Naive thymus-derived CD4-positive, alpha-beta T cell (primary cell): ENCODE results near the gene OPA1. TPM values are rescaled to one million over a fixed set of nuclear protein-coding genes. Genes with fewer than 3 reads are reported as not detected.

Experiments used
- ATAC-seq: fragments of 150-1000 bp; cut with Tn5 transposase; 2 replicates; pipeline ENCODE4 v1.10.0; 2021; ENCODE audit warnings: mild to moderate bottlenecking, moderate library complexity
- CTCF ChIA-PET: fragments of 350-600 bp; sonication (Branson Sonifier 250); formaldehyde crosslinking; loops from one replicate; lab custom pipeline; 2021; ENCODE audit warnings: antibody characterized with exemption; lab: Charles Lee
- POLR2A ChIA-PET: fragments of 350-600 bp; sonication (Branson Sonifier 250); formaldehyde crosslinking; loops from one replicate; lab custom pipeline; 2021; ENCODE audit warnings: antibody characterized with exemption, inconsistent platforms; lab: Charles Lee
- DNase-seq, 9 donors: peaks; one replicate each; pipeline versions ENCODE4 v3.0.0 to v3.0.0-alpha.2; 2020 to 2022; ENCODE audit warnings: mixed read lengths in 1 of 9
- H3K27ac ChIP-seq: one replicate; pipeline ENCODE4 v1.7.0; 2013; ENCODE audit warnings: mild to moderate bottlenecking, low read depth, low read length, moderate library complexity
- H3K27me3 ChIP-seq, 2 donors: one replicate each; pipeline ENCODE4 v1.7.0; 2013; ENCODE audit warnings: low read length in 2 of 2, mild to moderate bottlenecking in 2 of 2, moderate library complexity in 2 of 2; ENCODE audit not compliant: control insufficient read depth in 2 of 2, insufficient read depth in 2 of 2
- H3K36me3 ChIP-seq, 3 experiments: 1 replicate in 2 of 3; 2 replicates in 1 of 3; pipeline ENCODE4 v1.7.0; 2013; ENCODE audit warnings: low read length in 3 of 3, mild to moderate bottlenecking in 3 of 3, moderate library complexity in 1 of 3; ENCODE audit not compliant: insufficient read depth in 3 of 3, control insufficient read depth in 2 of 3
- H3K4me1 ChIP-seq, 2 donors: one replicate each; pipeline ENCODE4 v1.7.0; 2013; ENCODE audit warnings: low read length in 2 of 2, mild to moderate bottlenecking in 2 of 2, moderate library complexity in 1 of 2; ENCODE audit not compliant: control insufficient read depth in 2 of 2, insufficient read depth in 2 of 2
- H3K4me3 ChIP-seq: 2 replicates; pipeline ENCODE4 v1.7.0; 2013; ENCODE audit warnings: mild to moderate bottlenecking, low read length
- H3K9me3 ChIP-seq, 3 experiments: 1 replicate in 2 of 3; 2 replicates in 1 of 3; pipeline ENCODE4 v1.7.0; 2013; ENCODE audit warnings: low read length in 3 of 3; ENCODE audit not compliant: control insufficient read depth in 2 of 3
- H3K27ac Mint-ChIP-seq, 9 donors: one replicate each; pipeline ENCODE4 v1.8.0; 2020 to 2022; ENCODE audit warnings: mixed read lengths in 9 of 9, mild to moderate bottlenecking in 8 of 9, moderate library complexity in 5 of 9, inconsistent platforms in 2 of 9
- H3K27me3 Mint-ChIP-seq, 5 donors: one replicate each; pipeline ENCODE4 v1.8.0; 2021 to 2022; ENCODE audit warnings: mixed read lengths in 5 of 5, mild to moderate bottlenecking in 1 of 5
- H3K36me3 Mint-ChIP-seq, 5 donors: one replicate each; pipeline ENCODE4 v1.8.0; 2020 to 2022; ENCODE audit warnings: mixed read lengths in 5 of 5, mild to moderate bottlenecking in 3 of 5, inconsistent platforms in 1 of 5
- H3K4me1 Mint-ChIP-seq, 7 donors: one replicate each; pipeline ENCODE4 v1.8.0; 2020 to 2022; ENCODE audit warnings: mixed read lengths in 7 of 7, mild to moderate bottlenecking in 3 of 7, inconsistent platforms in 1 of 7
- H3K4me3 Mint-ChIP-seq, 10 donors: one replicate each; pipeline ENCODE4 v1.8.0; 2020 to 2022; ENCODE audit warnings: mild to moderate bottlenecking in 10 of 10, mixed read lengths in 10 of 10, moderate library complexity in 6 of 10, inconsistent platforms in 2 of 10
- H3K9me3 Mint-ChIP-seq, 11 donors: one replicate each; pipeline ENCODE4 v1.8.0; 2020 to 2022; ENCODE audit warnings: mixed read lengths in 11 of 11, mild to moderate bottlenecking in 4 of 11, inconsistent platforms in 1 of 11, moderate library complexity in 1 of 11
- intact Hi-C, 2 donors: fragments of 100-400 bp; cut with micrococcal nuclease; formaldehyde crosslinking; loops; one replicate each; pipeline ENCODE4 v1.15.1; 2023
- polyA plus RNA-seq, 2 donors: library from polyadenylated mRNA; unstranded; fragments of 300-500 nt; fragmentation: Illumina TruSeq; gene quantifications; one replicate each; pipeline ENCODE4 v1.2.3, GENCODE V29; 2021
- total RNA-seq, 6 experiments: library from RNA in 5 of 6; stranded (reverse) in 5 of 6; gene quantifications; 1 replicate in 5 of 6; 2 replicates in 1 of 6; pipeline ENCODE4 v1.2.3 and lab custom pipeline; 2021 to 2026

OPA1 gene
- total and polyA plus RNA-seq, 7 experiments from 2014 or later = 22.9 to 70.0 (median 53.4) TPM

GRCh38 chr3:193742628-193743027, 149.6 kb downstream of the OPA1 start:
- intact Hi-C loops = no loop called here
- H3K27me3 Mint-ChIP-seq = peaks cover 0 to 6% (median 5%) of the 10 kb centered on the region in 5 donors

GRCh38 chr3:193743702-193744047, 150.7 kb downstream of the OPA1 start:
- peaks cover 7 to 11% (median 7%) of the 10 kb centered on the region in 7 donors for H3K4me1 Mint-ChIP-seq
- H3K36me3 Mint-ChIP-seq = no peaks in the 10 kb centered on the region
- intact Hi-C loops = no loop called here
- Histone ChIP-seq H3K27me3 (peaks cover 0 to 5% of the 10 kb centered on the region in 2 donors), H3K4me1 (no peaks in the 10 kb centered on the region), H3K9me3 (no peaks in the 10 kb centered on the region), H3K36me3 (no peaks in the 10 kb centered on the region), H3K27ac (no peak overlapping the region), H3K4me3 (no peak overlapping the region)
- ChIA-PET CTCF (no interaction called here), POLR2A (no interaction called here)
- H3K27me3 Mint-ChIP-seq = peaks cover 0 to 13% (median 5%) of the 10 kb centered on the region in 5 donors
- ATAC-seq (no peak), DNase-seq (peak in 2 of 9 donors; percentile 1 to 4)
- peak overlapping the region in 1 of 9 donors; percentile 6 for H3K27ac Mint-ChIP-seq
- peaks cover 0 to 2% (median 0%) of the 10 kb centered on the region in 11 donors for H3K9me3 Mint-ChIP-seq
- H3K4me3 Mint-ChIP-seq = peak overlapping the region in 7 of 10 donors; percentile 6 to 62 (median 39)

More at GRCh38 chr3:193742628-193743027, 149.6 kb downstream of the OPA1 start:
- no peak for ATAC-seq
- Mint-ChIP-seq H3K4me1 (peaks cover 7 to 11% (median 7%) of the 10 kb centered on the region in 7 donors), H3K36me3 (no peaks in the 10 kb centered on the region), H3K27ac (no peak overlapping the region), H3K9me3 (peaks cover 0 to 1% (median 0%) of the 10 kb centered on the region in 11 donors), H3K4me3 (no peak overlapping the region)
- no peak overlapping the region for H3K27ac ChIP-seq
- DNase-seq = no peak
- no peaks in the 10 kb centered on the region for H3K4me1 ChIP-seq
- H3K4me3 ChIP-seq = no peak overlapping the region
- ChIA-PET POLR2A (no interaction called here), CTCF (no interaction called here)
- peaks cover 0 to 5% of the 10 kb centered on the region in 2 donors for H3K27me3 ChIP-seq
- no peaks in the 10 kb centered on the region for H3K36me3 ChIP-seq
- no peaks in the 10 kb centered on the region for H3K9me3 ChIP-seq

- peak overlapping the region in 1 of 9 donors; percentile 6 for H3K27ac Mint-ChIP-seq
- CTCF ChIA-PET = no interaction called here
- no peaks in the 10 kb centered on the region for H3K36me3 Mint-ChIP-seq
- Histone ChIP-seq H3K4me3 (no peak overlapping the region), H3K27ac (no peak overlapping the region), H3K4me1 (no peaks in the 10 kb centered on the region), H3K9me3 (no peaks in the 10 kb centered on the region), H3K36me3 (no peaks in the 10 kb centered on the region), H3K27me3 (peaks cover 0 to 5% of the 10 kb centered on the region in 2 donors)
- peaks cover 0 to 16% (median 6%) of the 10 kb centered on the region in 5 donors for H3K27me3 Mint-ChIP-seq
- peak overlapping the region in 7 of 10 donors; percentile 6 to 62 (median 39) for H3K4me3 Mint-ChIP-seq
- intact Hi-C loops = no loop called here
- ATAC-seq (no peak), DNase-seq (no peak)
- POLR2A ChIA-PET = no interaction called here
- H3K9me3 Mint-ChIP-seq = peaks cover 0 to 3% (median 0%) of the 10 kb centered on the region in 11 donors
- peaks cover 7 to 11% (median 7%) of the 10 kb centered on the region in 7 donors for H3K4me1 Mint-ChIP-seq
These were observed 151.2 kb downstream of the OPA1 start for GRCh38 chr3:193744048-193744821.

- POLR2A ChIA-PET = no interaction called here
- Histone ChIP-seq H3K9me3 (no peaks in the 10 kb centered on the region), H3K4me1 (no peaks in the 10 kb centered on the region), H3K27me3 (peaks cover 0 to 5% of the 10 kb centered on the region in 2 donors), H3K27ac (no peak overlapping the region), H3K36me3 (no peaks in the 10 kb centered on the region), H3K4me3 (no peak overlapping the region)
- intact Hi-C loops = no loop called here
- Mint-ChIP-seq H3K27ac (no peak overlapping the region), H3K4me3 (no peak overlapping the region), H3K27me3 (peaks cover 0 to 19% (median 6%) of the 10 kb centered on the region in 5 donors), H3K4me1 (peaks cover 7 to 11% (median 7%) of the 10 kb centered on the region in 7 donors), H3K36me3 (no peaks in the 10 kb centered on the region), H3K9me3 (peaks cover 0 to 3% (median 0%) of the 10 kb centered on the region in 11 donors)
- CTCF ChIA-PET = interaction anchor here (0.6 kb wide), 1 partner anchor 514 kb away, joined by 3 read pairs; no protein-coding TSS in a partner anchor
- ATAC-seq (no peak), DNase-seq (no peak)
These were observed 152.0 kb downstream of the OPA1 start for GRCh38 chr3:193744822-193745684.

GRCh38 chr3:193746832-193747231, 153.8 kb downstream of the OPA1 start:
- Histone ChIP-seq H3K4me3 (no peak overlapping the region), H3K27me3 (peaks cover 0 to 5% of the 10 kb centered on the region in 2 donors), H3K9me3 (no peaks in the 10 kb centered on the region), H3K4me1 (no peaks in the 10 kb centered on the region), H3K36me3 (no peaks in the 10 kb centered on the region), H3K27ac (no peak overlapping the region)
- Mint-ChIP-seq H3K27ac (no peak overlapping the region), H3K36me3 (peaks cover 0 to under 1% (median 0%) of the 10 kb centered on the region in 5 donors), H3K4me1 (peaks cover 7 to 12% (median 7%) of the 10 kb centered on the region in 7 donors), H3K9me3 (peaks cover 0 to 6% (median 0%) of the 10 kb centered on the region in 11 donors), H3K4me3 (no peak overlapping the region), H3K27me3 (peaks cover 0 to 22% (median 6%) of the 10 kb centered on the region in 5 donors)
- intact Hi-C loops = no loop called here
- DNase-seq (no peak), ATAC-seq (no peak)
- CTCF ChIA-PET = no interaction called here
- POLR2A ChIA-PET = no interaction called here
